K562 (cell line): ENCODE results near the gene LRRC51. TPM values are rescaled to one million over a fixed set of nuclear protein-coding genes. Genes with fewer than 3 reads are reported as not detected.
A peak's percentile ranks its signal among the peaks of the same experiment; 100 is the strongest.

Source experiments
- ARHGAP35 ChIP-seq: fragments of 450-650 bp; IDR thresholded peaks from 2 replicates; pipeline ENCODE4 v1.6.1; 2018; ENCODE audit not compliant: partially characterized antibody
- CC2D1A ChIP-seq: fragments of 450-650 bp; IDR thresholded peaks from 2 replicates; pipeline ENCODE4 v1.6.1; 2017; ENCODE audit warnings: mild to moderate bottlenecking
- CREM ChIP-seq: IDR thresholded peaks from 2 replicates; pipeline ENCODE4 v1.6.1; 2014; ENCODE audit warnings: antibody characterized with exemption, low read depth
- CTCF ChIP-seq, 3 experiments: IDR thresholded peaks in 2 of 3; conservative IDR thresholded peaks in 1 of 3; 2 replicates each; pipeline ENCODE4 v1.5.1; 2011 to 2012; ENCODE audit warnings: low read length in 3 of 3, mild to moderate bottlenecking in 3 of 3, control low read depth in 2 of 3, improper control_type of control experiment in 1 of 3, inconsistent platforms in 1 of 3, low read depth in 1 of 3, mixed read lengths in 1 of 3, moderate library complexity in 1 of 3; ENCODE audit not compliant: insufficient read depth in 2 of 3
- DEAF1 ChIP-seq: fragments of 450-650 bp; formaldehyde crosslinking; IDR thresholded peaks from 2 replicates; pipeline ENCODE4 v1.4.0; 2020; ENCODE audit warnings: mild to moderate bottlenecking, moderate library complexity
- ELF1 ChIP-seq: fragments of 200-800 bp; sonication (Bioruptor generic); IDR thresholded peaks from 2 replicates; pipeline ENCODE4 v1.6.1; 2016; ENCODE audit warnings: missing genetic modification characterization, missing compliant biosample characterization
- FOXK2 ChIP-seq, 2 experiments: fragments of 450-650 bp; IDR thresholded peaks in 1 of 2; conservative IDR thresholded peaks in 1 of 2; 2 replicates each; pipeline ENCODE4 v1.6.1; 2016; ENCODE audit warnings: low read depth in 2 of 2, mild to moderate bottlenecking in 1 of 2
- KDM2B ChIP-seq: fragments of 250-450 bp; sonication (Bioruptor Pico); IDR thresholded peaks from 2 replicates; pipeline ENCODE4 v1.8.0; 2021; ENCODE audit warnings: mild to moderate bottlenecking, moderate library complexity
- MECOM ChIP-seq: fragments of 250-450 bp; sonication (Bioruptor Pico); IDR thresholded peaks from 2 replicates; pipeline ENCODE4 v1.8.0; 2022; ENCODE audit warnings: inconsistent platforms
- MEIS2 ChIP-seq: fragments of 450-650 bp; IDR thresholded peaks from 2 replicates; pipeline ENCODE4 v1.6.1; 2014; ENCODE audit warnings: mild to moderate bottlenecking; ENCODE audit not compliant: partially characterized antibody
- NFXL1 ChIP-seq: fragments of 450-650 bp; formaldehyde crosslinking; IDR thresholded peaks from 2 replicates; pipeline ENCODE4 v1.4.0; 2021; ENCODE audit warnings: mild to moderate bottlenecking
- SAP30 ChIP-seq: fragments of 200-600 bp; sonication (generic); IDR thresholded peaks from 2 replicates; pipeline ENCODE4 v1.6.1; 2012; ENCODE audit warnings: borderline replicate concordance, low read depth, mild to moderate bottlenecking, moderate library complexity, low read length, control low read depth, inconsistent platforms; ENCODE audit not compliant: insufficient read depth, poor library complexity, severe bottlenecking
- YY1 ChIP-seq, 3 experiments: IDR thresholded peaks; 2 replicates each; pipeline ENCODE4 v1.6.1; 2011; ENCODE audit warnings: low read length in 2 of 3, mild to moderate bottlenecking in 2 of 3, moderate library complexity in 2 of 3, borderline replicate concordance in 1 of 3, control low read depth in 1 of 3, low read depth in 1 of 3; ENCODE audit not compliant: insufficient read depth in 3 of 3, insufficient replicate concordance in 2 of 3, control insufficient read depth in 1 of 3, insufficient read length in 1 of 3; ENCODE audit errors: extremely low read depth in 1 of 3
- ZNF134 ChIP-seq: fragments of 250-450 bp; sonication (Bioruptor Pico); conservative IDR thresholded peaks from 2 replicates; pipeline ENCODE4 v1.4.0; 2020
- ZNF707 ChIP-seq: fragments of 250-450 bp; sonication (Bioruptor Pico); conservative IDR thresholded peaks from 2 replicates; pipeline ENCODE4 v1.8.0; 2022; ENCODE audit warnings: inconsistent platforms, mild to moderate bottlenecking, moderate library complexity
- ZZZ3 ChIP-seq: fragments of 450-650 bp; IDR thresholded peaks from 2 replicates; pipeline ENCODE4 v1.6.1; 2016; ENCODE audit warnings: antibody characterized with exemption, mild to moderate bottlenecking, moderate library complexity
- polyA plus RNA-seq, 8 experiments: library from polyadenylated mRNA; depleted of rRNA in 4 of 8; stranded (reverse) in 5 of 8; unstranded in 3 of 8; fragments of >200 nt; fragmentation: Nextera tagmentation in 2 of 8; fragmentation: Illumina TruSeq in 1 of 8; extraction: Ambion mirVana in 2 of 8; extraction: Trizol in 1 of 8; gene quantifications; 2 replicates each; pipeline versions ENCODE4 v1.2.1 to v1.2.3, GENCODE V29; 2011 to 2014; ENCODE audit warnings: inconsistent platforms in 1 of 8, missing spikeins in 1 of 8
- total RNA-seq, 7 experiments: library from RNA; depleted of rRNA in 6 of 7; stranded (reverse); fragments of >200 nt in 6 of 7; fragmentation: Illumina TruSeq in 2 of 7; extraction: Trizol in 2 of 7; gene quantifications; 2 replicates each; pipeline versions ENCODE4 v1.2.1 to v1.2.3, GENCODE V29; 2011 to 2021; ENCODE audit warnings: low replicate concordance in 1 of 7
- TF ChIP-seq, protein P1 (sequence below): sonication (generic); IDR thresholded peaks from 2 replicates; pipeline ENCODE4 v1.6.1; 2016
- TF ChIP-seq, protein P2 (sequence below): IDR thresholded peaks from 2 replicates; pipeline ENCODE4 v1.6.1; 2016; ENCODE audit warnings: missing genetic modification characterization, missing compliant biosample characterization

The LRRC51 gene
- total and polyA plus RNA-seq, 9 of the 15 experiments (the other 6 are each of a cell fraction or from before 2014, with no cell fraction given): 4.7 to 10.6 (median 5.6) TPM

DNA sequence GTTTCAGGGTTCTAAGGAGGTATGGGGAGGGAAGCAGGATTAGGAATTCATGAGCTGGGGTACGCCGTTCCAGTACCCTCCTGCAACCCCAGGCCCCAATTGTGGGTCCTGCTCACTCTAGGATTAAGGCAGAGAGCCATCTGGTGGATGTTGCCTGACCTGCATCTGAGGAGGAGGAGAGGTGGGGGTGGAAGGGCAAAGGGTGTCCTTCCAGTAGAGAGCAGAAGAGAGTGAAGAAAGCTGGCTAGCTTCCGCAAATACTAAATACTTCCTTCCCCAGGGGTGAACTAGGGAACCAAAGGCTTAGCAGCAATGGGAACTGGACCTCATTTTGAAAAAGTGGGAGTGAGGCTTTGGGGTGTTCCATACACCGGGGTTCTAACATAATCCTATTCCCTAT lies 10.6 kb downstream of the LRRC51 start (continued):
- peak; percentile 87 for TF ChIP-seq DEAF1 (CRISPR knock-in tag)
- TF ChIP-seq ELF1: peak; percentile 58
- 0 out of 2 replicates have a peak, but pooled peaks have one; percentile 32 for TF ChIP-seq CREM
- TF ChIP-seq CC2D1A: 0 out of 2 replicates have a peak, but pooled peaks have one; percentile 24
- TF ChIP-seq, protein P1, sequence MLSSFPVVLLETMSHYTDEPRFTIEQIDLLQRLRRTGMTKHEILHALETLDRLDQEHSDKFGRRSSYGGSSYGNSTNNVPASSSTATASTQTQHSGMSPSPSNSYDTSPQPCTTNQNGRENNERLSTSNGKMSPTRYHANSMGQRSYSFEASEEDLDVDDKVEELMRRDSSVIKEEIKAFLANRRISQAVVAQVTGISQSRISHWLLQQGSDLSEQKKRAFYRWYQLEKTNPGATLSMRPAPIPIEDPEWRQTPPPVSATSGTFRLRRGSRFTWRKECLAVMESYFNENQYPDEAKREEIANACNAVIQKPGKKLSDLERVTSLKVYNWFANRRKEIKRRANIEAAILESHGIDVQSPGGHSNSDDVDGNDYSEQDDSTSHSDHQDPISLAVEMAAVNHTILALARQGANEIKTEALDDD: peak; percentile 36; the same call in 1 of the 2 replicates
- TF ChIP-seq, protein P2, sequence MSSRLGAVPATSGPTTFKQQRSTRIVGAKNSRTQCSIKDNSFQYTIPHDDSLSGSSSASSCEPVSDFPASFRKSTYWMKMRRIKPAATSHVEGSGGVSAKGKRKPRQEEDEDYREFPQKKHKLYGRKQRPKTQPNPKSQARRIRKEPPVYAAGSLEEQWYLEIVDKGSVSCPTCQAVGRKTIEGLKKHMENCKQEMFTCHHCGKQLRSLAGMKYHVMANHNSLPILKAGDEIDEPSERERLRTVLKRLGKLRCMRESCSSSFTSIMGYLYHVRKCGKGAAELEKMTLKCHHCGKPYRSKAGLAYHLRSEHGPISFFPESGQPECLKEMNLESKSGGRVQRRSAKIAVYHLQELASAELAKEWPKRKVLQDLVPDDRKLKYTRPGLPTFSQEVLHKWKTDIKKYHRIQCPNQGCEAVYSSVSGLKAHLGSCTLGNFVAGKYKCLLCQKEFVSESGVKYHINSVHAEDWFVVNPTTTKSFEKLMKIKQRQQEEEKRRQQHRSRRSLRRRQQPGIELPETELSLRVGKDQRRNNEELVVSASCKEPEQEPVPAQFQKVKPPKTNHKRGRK (tag): no peak
- no peak for TF ChIP-seq ZNF707 (CRISPR knock-in tag)
- TF ChIP-seq FOXK2 (conservative IDR thresholded peaks at IDR 0.05 in 1 of 2, IDR thresholded peaks at IDR 0.05 in 1 of 2; ENCODE audit: low read depth in 2 of 2): no peak
- no peak for TF ChIP-seq ARHGAP35
- no peak for TF ChIP-seq NFXL1 (CRISPR knock-in tag)
- no peak for TF ChIP-seq MEIS2
- no peak for TF ChIP-seq ZNF134 (CRISPR knock-in tag)
- TF ChIP-seq MECOM (CRISPR knock-in tag): no peak
- no peak for TF ChIP-seq SAP30
- no peak for TF ChIP-seq ZZZ3
- TF ChIP-seq KDM2B (CRISPR knock-in tag): no peak
- TF ChIP-seq CTCF (IDR thresholded peaks at IDR 0.05 in 2 of 3, conservative IDR thresholded peaks at IDR 0.05 in 1 of 3; ENCODE audit: insufficient read depth in 2 of 3, low read depth in 1 of 3, low read length in 3 of 3): peak; percentile 93 to 99 (median 98)
- peak in 1 of 3 experiments; percentile 18 for TF ChIP-seq YY1 (IDR thresholded peaks at IDR 0.05; ENCODE audit: borderline replicate concordance in 1 of 3, control insufficient read depth in 1 of 3, extremely low read depth in 1 of 3, insufficient read depth in 3 of 3, insufficient read length in 1 of 3, insufficient replicate concordance in 2 of 3, low read depth in 1 of 3, low read length in 2 of 3)
